ENCODE measurements around the gene RPS6KL1.

The RPS6KL1 gene

GRCh38 chr14:74881431-74882102, 41.5 kb downstream of the RPS6KL1 start, which contains the start of gene DLST:
Gene DLST (plus strand): TSS chr14:74881916. CDS start chr14:74881954, 38 bp downstream.
- peak; percentile 76 for DNase-seq

GRCh38 chr14:74879427-74880182, 43.5 kb downstream of the RPS6KL1 start:
- DNase-seq = no peak

- no peak for DNase-seq
Measured at GRCh38 chr14:74875941-74876913, 46.8 kb downstream of the RPS6KL1 start, which contains the start of gene PROX2. Gene PROX2 (minus strand): TSS chr14:74876145. CDS start chr14:74863834, 12,311 bp downstream.

- DNase-seq = no peak
Measured at GRCh38 chr14:74875204-74875603, 47.9 kb downstream of the RPS6KL1 start.

- no peak for DNase-seq
Measured at GRCh38 chr14:74871819-74872218, 51.2 kb downstream of the RPS6KL1 start.

GRCh38 chr14:74868739-74869138, 54.3 kb downstream of the RPS6KL1 start:
- no peak for DNase-seq

GRCh38 chr14:74867673-74868072, 55.4 kb downstream of the RPS6KL1 start:
- peak; percentile 33 for DNase-seq

- no peak for DNase-seq
Measured at GRCh38 chr14:74866708-74867389, 56.2 kb downstream of the RPS6KL1 start.

- DNase-seq = no peak
Measured at GRCh38 chr14:74865156-74865555, 57.9 kb downstream of the RPS6KL1 start.

GRCh38 chr14:74864198-74864597, 58.9 kb downstream of the RPS6KL1 start:
- no peak for DNase-seq

GRCh38 chr14:74863274-74863673, 59.8 kb downstream of the RPS6KL1 start:
- DNase-seq = no peak

GRCh38 chr14:74861734-74862090, 61.3 kb downstream of the RPS6KL1 start:
- DNase-seq = no peak

- DNase-seq = peak; percentile 79
Measured at GRCh38 chr14:74860899-74861733, 61.9 kb downstream of the RPS6KL1 start.

GRCh38 chr14:74859757-74860552, 63.1 kb downstream of the RPS6KL1 start:
- DNase-seq = no peak

- DNase-seq = no peak
Measured at GRCh38 chr14:74858022-74858421, 65.0 kb downstream of the RPS6KL1 start.

- DNase-seq = no peak
Measured at GRCh38 chr14:74856366-74856765, 66.7 kb downstream of the RPS6KL1 start.

- DNase-seq = no peak
Measured at GRCh38 chr14:74855945-74856344, 67.1 kb downstream of the RPS6KL1 start.

- DNase-seq = no peak
Measured at GRCh38 chr14:74855021-74855420, 68.0 kb downstream of the RPS6KL1 start.

Data from central memory CD4-positive, alpha-beta T cell (primary cell).